Mucosa of rectum (tissue), 2 donors: ENCODE data around the gene DENND2A.
"Not testable (repeated sequence)": the region's sequence is repeated elsewhere in the genome, so short reads cannot be mapped to it uniquely, and the experiment has no call there.

Experiments used
- H3K27ac ChIP-seq, 2 donors: one replicate each; pipeline ENCODE4 v1.7.0; 2013; ENCODE audit warnings: inconsistent platforms in 2 of 2, low read depth in 2 of 2, low read length in 2 of 2
- H3K27me3 ChIP-seq, 2 donors: one replicate each; pipeline ENCODE4 v1.7.0; 2013; ENCODE audit warnings: low read length in 2 of 2; ENCODE audit not compliant: control insufficient read depth in 2 of 2, insufficient read depth in 2 of 2
- H3K36me3 ChIP-seq, 2 donors: one replicate each; pipeline ENCODE4 v1.7.0; 2013; ENCODE audit warnings: low read length in 2 of 2; ENCODE audit not compliant: control insufficient read depth in 2 of 2, insufficient read depth in 2 of 2
- H3K4me1 ChIP-seq, 2 donors: one replicate each; pipeline ENCODE4 v1.7.0; 2013; ENCODE audit warnings: low read length in 2 of 2, mild to moderate bottlenecking in 1 of 2; ENCODE audit not compliant: control insufficient read depth in 2 of 2, insufficient read depth in 2 of 2
- H3K4me3 ChIP-seq, 2 donors: one replicate each; pipeline ENCODE4 v1.7.0; 2013; ENCODE audit warnings: low read length in 2 of 2
- H3K9ac ChIP-seq, 2 donors: one replicate each; pipeline ENCODE4 v1.7.0; 2013; ENCODE audit warnings: low read length in 2 of 2, low read depth in 1 of 2, mild to moderate bottlenecking in 1 of 2
- H3K9me3 ChIP-seq, 2 donors: one replicate each; pipeline ENCODE4 v1.7.0; 2013; ENCODE audit warnings: low read length in 2 of 2; ENCODE audit not compliant: control insufficient read depth in 2 of 2
- donor health status: healthy.
- donor health status: Normal muscosa, but diverticular disease.

Gene DENND2A

DNA sequence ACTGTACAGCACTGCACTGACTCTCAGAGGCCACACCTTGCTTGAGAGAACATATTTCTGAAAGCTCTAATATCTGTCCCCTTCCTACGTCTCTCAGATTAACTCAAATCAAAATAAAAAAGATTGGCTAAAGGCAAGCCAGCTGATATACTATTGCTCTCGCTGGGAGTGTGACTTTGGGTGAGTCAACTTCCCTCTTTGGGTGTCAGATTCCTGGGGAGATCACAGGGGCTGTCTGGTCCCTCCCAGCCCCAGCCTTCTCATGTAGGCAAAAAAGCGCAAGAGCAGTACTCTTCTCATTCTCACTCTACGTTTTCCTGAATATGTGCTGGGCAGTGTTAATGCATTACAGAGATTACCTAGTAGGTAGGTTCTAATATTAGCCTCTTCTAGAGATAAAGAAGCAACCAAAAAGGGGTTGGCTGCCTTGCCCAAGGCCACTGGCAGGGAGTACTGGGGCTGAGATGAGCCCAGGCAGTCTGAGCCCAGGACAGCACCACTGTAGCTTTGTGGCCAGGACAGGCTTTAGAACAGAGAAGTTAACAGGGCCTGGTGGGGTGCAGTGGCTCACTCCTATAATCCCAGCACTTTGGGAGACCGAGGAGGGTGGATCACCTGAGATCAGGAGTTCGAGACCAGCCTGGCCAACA is 9.1 kb upstream of the DENND2A start:
- H3K9ac ChIP-seq = no peak overlapping the region
- no peak overlapping the region for H3K4me3 ChIP-seq
- H3K27ac ChIP-seq = no peak overlapping the region
- H3K4me1 ChIP-seq = peaks cover 4 to 7% of the 10 kb centered on the region in 2 donors
- no peaks in the 10 kb centered on the region for H3K36me3 ChIP-seq
- H3K27me3 ChIP-seq = no peaks in the 10 kb centered on the region
- H3K9me3 ChIP-seq = no peaks in the 10 kb centered on the region

DNA sequence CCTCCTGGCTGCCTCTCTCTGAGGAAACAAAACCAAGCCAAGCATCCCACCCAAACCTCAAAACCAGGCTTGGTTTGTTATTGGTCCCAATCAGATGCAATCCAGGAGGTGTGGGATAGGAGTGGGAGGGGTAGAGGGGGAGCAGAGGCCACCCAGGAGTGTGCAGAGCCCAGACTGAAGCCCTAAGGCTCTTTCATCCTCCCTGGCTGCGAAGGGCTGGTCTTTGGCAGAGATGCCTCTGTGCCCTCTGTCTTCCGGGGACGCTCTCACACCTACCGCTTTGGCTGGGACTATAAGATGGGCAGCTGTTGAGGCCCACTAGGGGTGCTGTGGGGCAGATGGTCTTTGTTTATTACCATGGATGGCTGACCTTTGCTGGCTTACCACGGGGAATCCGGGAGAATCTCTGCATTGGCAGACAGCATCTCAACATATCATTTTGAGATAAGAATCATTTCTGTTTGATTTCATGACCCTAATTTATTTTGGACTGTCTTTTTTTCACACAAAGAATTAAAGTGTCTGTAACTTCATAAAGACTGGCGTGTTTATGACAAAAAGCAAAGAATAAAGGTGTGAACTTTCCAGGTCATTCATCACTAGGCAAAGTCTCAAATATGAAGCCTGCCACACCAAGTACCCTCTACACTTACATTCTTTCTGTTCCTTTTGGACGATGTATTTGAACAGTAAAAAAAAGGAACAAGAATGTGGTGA is 6.5 kb upstream of the DENND2A start:
- Histone ChIP-seq H3K4me3 (no peak overlapping the region), H3K27ac (no peak overlapping the region), H3K9me3 (no peaks in the 10 kb centered on the region), H3K27me3 (no peaks in the 10 kb centered on the region), H3K9ac (no peak overlapping the region), H3K4me1 (peaks cover 0 to 3% of the 10 kb centered on the region in 2 donors), H3K36me3 (no peaks in the 10 kb centered on the region)

DNA sequence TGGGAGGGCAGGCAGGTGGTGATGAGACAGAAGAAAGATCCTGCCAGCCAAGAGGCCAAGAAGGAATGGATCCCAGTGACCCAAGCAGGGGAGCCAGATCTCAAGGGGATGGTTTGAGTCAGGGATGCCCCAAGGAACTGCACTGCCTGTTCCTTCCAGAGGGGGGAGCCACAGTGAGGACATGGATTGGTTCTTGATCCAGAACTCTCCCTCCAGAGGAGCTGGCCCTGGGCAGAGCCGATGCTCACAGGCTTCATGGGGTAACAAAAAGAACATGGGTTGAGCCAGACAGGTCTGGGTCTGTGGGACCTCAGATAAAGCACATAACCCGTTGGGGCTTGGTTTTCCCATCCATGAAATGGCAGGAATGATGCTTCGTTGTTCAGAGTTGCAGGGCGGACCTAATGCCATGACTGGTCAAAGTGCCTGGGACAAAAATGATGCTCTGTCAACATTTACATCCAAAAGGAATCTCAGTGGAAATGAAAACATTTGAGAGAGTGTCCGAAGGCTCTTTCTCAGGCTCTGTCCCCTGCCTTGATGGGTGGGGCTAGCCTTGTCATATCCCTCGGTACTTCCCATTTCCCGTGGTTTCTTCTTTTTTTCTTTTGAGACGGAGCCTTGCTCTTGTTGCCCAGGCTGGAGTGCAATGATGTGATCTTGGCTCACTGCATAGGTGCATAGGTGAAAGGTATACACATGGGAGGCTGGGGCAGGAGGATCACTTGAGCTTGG is 4.7 kb upstream of the DENND2A start:
- no peak overlapping the region for H3K27ac ChIP-seq

DNA sequence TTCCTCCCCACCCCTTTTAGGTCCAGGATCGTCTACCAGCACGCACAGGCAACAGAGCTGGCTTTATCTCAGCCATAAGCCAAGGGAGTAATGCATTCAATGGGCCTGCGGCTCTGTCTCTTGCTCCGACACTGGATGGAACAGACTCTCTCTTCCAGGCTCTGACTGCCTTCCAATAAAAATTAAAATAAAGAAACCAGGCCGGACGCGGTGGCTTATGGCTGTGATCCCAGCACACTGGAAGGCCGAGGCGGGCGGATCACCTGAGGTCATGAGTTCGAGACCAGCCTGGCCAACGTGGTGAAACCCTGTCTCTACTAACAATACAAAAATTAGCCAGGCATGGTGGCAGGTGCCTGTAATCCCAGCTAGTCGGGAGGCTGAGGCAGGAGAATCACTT is 4.1 kb upstream of the DENND2A start:
- H3K27me3 ChIP-seq, H3K4me3 ChIP-seq, H3K9ac ChIP-seq, H3K36me3 ChIP-seq, H3K27ac ChIP-seq, H3K9me3 ChIP-seq, H3K4me1 ChIP-seq: not testable (repeated sequence)

More for the DNA sequence above, 4.7 kb upstream of the DENND2A start:
- no peaks in the 10 kb centered on the region for H3K36me3 ChIP-seq
- no peaks in the 10 kb centered on the region for H3K9me3 ChIP-seq
- H3K27me3 ChIP-seq = peaks cover 0 to 3% of the 10 kb centered on the region in 2 donors
- no peak overlapping the region for H3K4me3 ChIP-seq
- no peak overlapping the region for H3K9ac ChIP-seq
- H3K4me1 ChIP-seq = no peaks in the 10 kb centered on the region

DNA sequence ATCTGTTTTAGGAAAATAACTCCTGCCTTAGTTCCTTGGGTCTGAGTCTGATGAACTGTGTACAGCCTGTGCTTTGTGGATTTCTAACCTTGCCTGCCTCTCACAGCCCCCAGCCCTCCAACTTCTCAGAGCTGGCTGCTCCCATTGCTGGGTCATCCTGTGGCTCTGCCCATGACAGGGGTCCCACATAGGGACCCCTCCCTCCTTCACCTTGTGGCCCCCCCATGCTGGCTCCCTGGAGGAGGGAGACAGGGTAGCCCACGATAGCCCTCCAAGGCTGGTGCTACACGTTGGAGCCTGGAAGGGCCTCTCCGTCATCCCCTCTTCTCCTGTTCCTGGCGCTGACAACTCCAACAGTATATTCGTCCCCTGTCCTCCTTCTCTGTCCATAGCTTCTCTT is 2.8 kb upstream of the DENND2A start:
- no peak overlapping the region for H3K4me3 ChIP-seq
- no peaks in the 10 kb centered on the region for H3K36me3 ChIP-seq
- H3K27me3 ChIP-seq = peaks cover 10% of the 10 kb centered on the region in 2 donors
- no peaks in the 10 kb centered on the region for H3K9me3 ChIP-seq
- H3K27ac ChIP-seq = no peak overlapping the region
- H3K4me1 ChIP-seq = peaks cover 4 to 5% of the 10 kb centered on the region in 2 donors
- H3K9ac ChIP-seq = no peak overlapping the region

DNA sequence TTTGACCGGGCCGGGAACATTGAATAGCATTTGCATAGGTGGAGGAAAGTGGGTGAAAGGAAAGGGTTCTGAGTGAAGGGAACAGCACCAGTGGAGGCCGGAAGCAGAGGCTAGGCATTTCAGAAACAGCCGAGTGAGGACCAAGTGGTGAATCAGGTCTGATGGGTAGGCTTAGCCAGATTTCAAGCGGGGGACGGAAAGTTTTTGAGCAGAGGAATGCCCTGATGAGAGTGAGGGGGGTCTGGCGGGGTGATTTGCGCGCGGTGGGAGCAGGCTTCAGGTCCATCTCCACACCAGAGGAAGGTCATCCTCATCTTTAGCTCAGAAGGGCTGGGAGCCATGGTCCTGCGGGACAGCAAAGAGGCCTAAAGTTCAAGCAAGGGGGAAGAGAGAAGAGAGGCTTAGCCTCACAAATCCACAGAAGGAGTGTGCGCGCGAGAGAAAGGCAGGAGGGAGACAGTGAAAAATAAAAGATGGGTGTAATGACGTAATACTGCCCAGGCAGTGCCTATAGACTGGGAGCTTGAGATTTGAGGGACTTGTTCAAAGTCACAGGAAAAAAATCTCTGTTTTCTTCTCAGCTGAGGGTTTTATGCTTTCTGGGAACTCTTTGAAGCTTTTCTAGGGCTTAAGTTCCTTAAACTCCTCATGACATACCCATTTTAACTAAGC is 1.0 kb upstream of the DENND2A start:
- Histone ChIP-seq H3K27ac (peak overlapping the region; percentile 3 to 23), H3K36me3 (no peaks in the 10 kb centered on the region), H3K27me3 (peaks cover 10 to 17% of the 10 kb centered on the region in 2 donors), H3K4me3 (no peak overlapping the region), H3K9ac (no peak overlapping the region), H3K4me1 (peaks cover 7% of the 10 kb centered on the region in 2 donors), H3K9me3 (no peaks in the 10 kb centered on the region)

DNA sequence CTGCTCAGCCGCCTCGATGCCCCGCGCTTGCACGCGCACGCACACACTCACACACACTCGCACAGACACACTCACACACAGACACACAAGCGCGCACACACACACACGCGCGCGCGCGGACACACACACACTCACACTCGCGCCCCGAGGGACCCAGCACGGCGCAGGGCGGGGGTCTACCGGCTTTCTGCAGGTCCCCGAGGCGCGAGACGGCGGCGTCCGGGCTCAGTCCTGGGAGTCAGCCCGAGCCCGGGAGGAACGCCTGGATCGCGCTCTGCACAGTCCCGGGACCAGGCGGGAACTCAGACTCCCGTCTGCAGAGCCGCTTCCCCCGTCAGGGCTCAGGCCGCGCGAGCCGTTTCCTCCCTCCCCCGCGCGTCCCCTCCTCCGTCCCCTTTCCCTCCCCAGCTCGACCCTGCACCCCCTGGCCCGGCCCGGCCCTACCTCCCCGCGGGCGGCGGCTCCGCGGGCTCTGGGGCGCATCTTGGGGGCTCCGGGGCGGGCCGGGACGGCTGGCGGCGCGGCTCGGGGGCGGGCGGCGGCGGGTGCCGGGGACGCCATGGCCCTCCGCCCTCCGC is 464 bp downstream of the DENND2A start:
- Histone ChIP-seq H3K4me3 (peak overlapping the region; percentile 59 to 82), H3K4me1 (peaks cover 7% of the 10 kb centered on the region in 2 donors), H3K36me3 (no peaks in the 10 kb centered on the region), H3K27me3 (peaks cover 10 to 17% of the 10 kb centered on the region in 2 donors), H3K9ac (peak overlapping the region; percentile 41 to 72), H3K27ac (peak overlapping the region; percentile 34 to 75), H3K9me3 (no peaks in the 10 kb centered on the region)

DNA sequence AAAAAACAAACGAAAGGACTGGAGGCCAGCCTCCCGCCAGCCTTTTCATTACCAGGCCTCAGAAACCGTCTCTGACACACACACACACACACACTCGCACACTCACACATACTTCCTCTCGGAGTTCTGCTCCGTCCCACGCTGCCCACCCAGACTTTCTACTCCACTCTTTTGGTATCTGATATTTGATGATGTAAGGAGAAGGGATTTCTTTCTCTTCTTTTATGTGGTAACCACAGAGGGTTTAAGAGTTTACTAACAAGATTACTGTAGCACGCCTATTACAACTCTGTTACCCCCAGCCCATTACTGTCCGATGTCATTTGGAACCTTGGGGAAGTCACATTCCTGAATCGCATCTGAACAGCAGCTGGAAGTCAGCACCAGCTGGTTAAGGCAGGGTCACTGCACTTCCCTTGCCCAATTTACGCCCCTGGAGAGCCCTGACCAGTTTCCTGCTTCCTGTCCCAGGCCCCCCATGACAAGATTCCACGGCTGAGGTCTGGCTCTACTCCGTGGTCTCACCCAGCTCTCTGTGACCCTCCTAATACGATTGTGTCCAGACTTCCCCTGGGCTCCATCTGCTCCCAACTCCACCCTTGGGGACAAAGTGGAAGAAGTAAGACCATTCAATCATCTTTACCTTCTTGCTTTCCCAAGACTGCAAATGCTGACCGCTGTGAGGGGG is 1.1 kb downstream of the DENND2A start:
- H3K4me1 ChIP-seq = peaks cover 7% of the 10 kb centered on the region in 2 donors
- H3K4me3 ChIP-seq = peak overlapping the region; percentile 59 to 82
- H3K36me3 ChIP-seq = no peaks in the 10 kb centered on the region
- H3K9ac ChIP-seq = peak overlapping the region; percentile 41 to 72
- no peaks in the 10 kb centered on the region for H3K9me3 ChIP-seq
- peak overlapping the region; percentile 34 to 75 for H3K27ac ChIP-seq
- peaks cover 10 to 17% of the 10 kb centered on the region in 2 donors for H3K27me3 ChIP-seq

DNA sequence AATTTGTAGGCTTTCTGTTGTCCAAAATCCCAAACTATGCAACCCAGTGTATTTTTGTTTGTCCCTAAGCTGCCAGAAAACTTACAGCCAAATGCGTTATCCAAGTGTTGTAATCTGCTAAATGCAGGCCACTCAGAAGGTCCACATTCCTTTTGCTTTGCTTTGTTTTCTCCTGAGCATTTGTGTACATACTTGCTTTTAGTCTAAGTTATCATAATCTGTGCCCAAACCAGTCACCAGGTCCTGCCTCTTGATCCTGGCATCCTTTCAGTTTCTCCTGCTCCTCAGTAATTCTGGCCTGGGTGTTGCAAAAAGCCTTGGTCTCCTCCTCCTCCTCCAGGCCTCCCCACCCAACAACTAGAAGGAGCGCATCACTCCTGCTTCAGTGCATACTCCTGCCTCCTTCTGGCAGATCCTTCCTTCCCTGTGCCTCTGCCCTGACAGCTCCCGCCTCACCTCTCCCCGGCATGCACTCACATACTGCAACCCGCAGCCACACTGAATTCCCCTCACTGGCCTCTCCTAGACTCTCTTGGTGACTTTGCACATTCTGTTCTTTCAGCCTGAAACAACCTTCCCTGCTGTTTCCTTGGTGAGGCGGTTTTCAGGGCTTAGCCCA is 2.3 kb downstream of the DENND2A start:
- Histone ChIP-seq H3K9me3 (no peaks in the 10 kb centered on the region), H3K27ac (peak overlapping the region in 1 of 2 donors; percentile 2), H3K4me3 (no peak overlapping the region), H3K36me3 (no peaks in the 10 kb centered on the region), H3K4me1 (peaks cover 7% of the 10 kb centered on the region in 2 donors), H3K27me3 (peaks cover 10 to 17% of the 10 kb centered on the region in 2 donors), H3K9ac (no peak overlapping the region)
